Psoas muscle (tissue), 8 donors: Measurements from ENCODE around the gene ECI1. TPM values are rescaled to one million over a fixed set of nuclear protein-coding genes. Genes with fewer than 3 reads are reported as not detected.
"Not testable (repeated sequence)": the region's sequence is repeated elsewhere in the genome, so short reads cannot be mapped to it uniquely, and the experiment has no call there.

Source experiments
- ATAC-seq, 4 donors: fragments of 200-7000 bp; cut with Tn5 transposase; one replicate each; pipeline ENCODE4 v1.9.1; 2020; ENCODE audit warnings: moderate library complexity in 3 of 4, mild to moderate bottlenecking in 2 of 4
- DNase-seq, 2 donors: peaks; one replicate each; pipeline ENCODE4 v3.0.0-alpha.2; 2020
- H3K27ac ChIP-seq: fragments of 200-600 bp; one replicate; pipeline ENCODE4 v1.8.0; 2022
- H3K27me3 ChIP-seq, 3 donors: fragments of 200-600 bp in 1 of 3; one replicate each; pipeline versions ENCODE4 v1.6.1 to v1.8.0; 2013 to 2022; ENCODE audit warnings: low read length in 2 of 3, mild to moderate bottlenecking in 2 of 3, moderate library complexity in 1 of 3; ENCODE audit not compliant: insufficient read depth in 3 of 3
- H3K36me3 ChIP-seq, 2 donors: fragments of 200-600 bp in 1 of 2; one replicate each; pipeline versions ENCODE4 v1.6.1 to v1.8.0; 2013 to 2022; ENCODE audit warnings: low read depth in 1 of 2, mild to moderate bottlenecking in 1 of 2, moderate library complexity in 1 of 2; ENCODE audit not compliant: insufficient read depth in 1 of 2
- H3K4me1 ChIP-seq: fragments of 200-600 bp; one replicate; pipeline ENCODE4 v1.8.0; 2022
- H3K4me3 ChIP-seq: fragments of 200-600 bp; one replicate; pipeline ENCODE4 v1.8.0; 2022; ENCODE audit warnings: mild to moderate bottlenecking
- H3K9me3 ChIP-seq: fragments of 200-600 bp; one replicate; pipeline ENCODE4 v1.8.0; 2022
- WGBS, 3 donors: extraction: QIAGEN DNeasy Blood & Tissue Kit; methylation state at CpG; one replicate each; pipeline versions ENCODE4 v1.1.6 to v1.1.7; 2013; 5-methylcytosine and 5-hydroxymethylcytosine counted together
- intact Hi-C, 2 donors: fragments of 100-400 bp; cut with DNase I; formaldehyde crosslinking; loops; one replicate each; pipeline versions ENCODE4 v1.11.0 to v1.14.2; 2022
- polyA plus RNA-seq, 3 donors: library from polyadenylated mRNA; stranded (reverse); fragments of 200-250 nt; gene quantifications; one replicate each; pipeline ENCODE4 v1.2.3, GENCODE V29; 2013
- total RNA-seq, 4 donors: library from RNA; stranded (reverse); fragmentation: NEBNext Ultra II Directional in 2 of 4; extraction: Animal tissue kit (Norgen Biotek cat#: 25700) in 2 of 4; gene quantifications; one replicate each; pipeline versions ENCODE4 v1.2.1 to v1.2.4, GENCODE V29; 2021 to 2023
- TF ChIP-seq, protein P1 (sequence below): fragments of 200-600 bp; IDR thresholded peaks from one replicate; pipeline ENCODE4 v1.8.0; 2022; ENCODE audit warnings: antibody characterized with exemption
- donor health status: healthy with polysubstance abuse.
- donor health status: DM: no; HTN: no; CAD: no; lungs with moderate emphysema.
- donor health status: Bipolar disorder and iron deficiency.
- donor health status: healthy.
- donor health status: DM: yes; HTN: yes; CAD: no.
- donor health status: DM: no; HTN: no; CAD: no.
- donor health status: DM: no; HTN: no; CAD: no.
- donor health status: DM: yes; HTN: yes; CAD: no.

ECI1 gene
- total and polyA plus RNA-seq, 7 donors: 81.7 to 205 (median 138) TPM

DNA sequence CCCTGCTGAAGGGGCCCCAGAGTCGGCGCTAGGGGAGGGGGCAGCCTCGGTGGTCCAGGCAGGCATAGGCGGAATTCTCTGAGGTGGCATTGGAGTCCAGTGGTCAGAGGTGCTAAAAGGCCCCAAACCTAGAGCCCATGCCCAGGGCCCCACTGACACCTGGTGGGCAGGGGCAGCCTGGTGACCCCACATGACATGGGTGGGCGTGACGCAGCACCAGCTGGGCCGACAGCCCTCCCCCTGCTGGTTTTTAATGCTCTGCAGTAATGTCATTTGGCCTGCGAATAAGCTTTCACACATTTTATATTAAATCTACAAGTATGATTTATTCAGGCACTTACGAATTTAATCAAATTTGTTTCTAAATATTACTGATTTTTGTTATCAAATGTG is 18.7 kb upstream of the ECI1 start:
- Histone ChIP-seq H3K36me3 (peaks cover 0 to 7% of the 10 kb centered on the region in 2 donors), H3K27ac (no peak overlapping the region), H3K9me3 (no peaks in the 10 kb centered on the region), H3K27me3 (no peaks in the 10 kb centered on the region), H3K4me1 (peaks cover 25% of the 10 kb centered on the region), H3K4me3 (no peak overlapping the region)
- TF ChIP-seq, protein P1, sequence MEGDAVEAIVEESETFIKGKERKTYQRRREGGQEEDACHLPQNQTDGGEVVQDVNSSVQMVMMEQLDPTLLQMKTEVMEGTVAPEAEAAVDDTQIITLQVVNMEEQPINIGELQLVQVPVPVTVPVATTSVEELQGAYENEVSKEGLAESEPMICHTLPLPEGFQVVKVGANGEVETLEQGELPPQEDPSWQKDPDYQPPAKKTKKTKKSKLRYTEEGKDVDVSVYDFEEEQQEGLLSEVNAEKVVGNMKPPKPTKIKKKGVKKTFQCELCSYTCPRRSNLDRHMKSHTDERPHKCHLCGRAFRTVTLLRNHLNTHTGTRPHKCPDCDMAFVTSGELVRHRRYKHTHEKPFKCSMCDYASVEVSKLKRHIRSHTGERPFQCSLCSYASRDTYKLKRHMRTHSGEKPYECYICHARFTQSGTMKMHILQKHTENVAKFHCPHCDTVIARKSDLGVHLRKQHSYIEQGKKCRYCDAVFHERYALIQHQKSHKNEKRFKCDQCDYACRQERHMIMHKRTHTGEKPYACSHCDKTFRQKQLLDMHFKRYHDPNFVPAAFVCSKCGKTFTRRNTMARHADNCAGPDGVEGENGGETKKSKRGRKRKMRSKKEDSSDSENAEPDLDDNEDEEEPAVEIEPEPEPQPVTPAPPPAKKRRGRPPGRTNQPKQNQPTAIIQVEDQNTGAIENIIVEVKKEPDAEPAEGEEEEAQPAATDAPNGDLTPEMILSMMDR: no peak
- WGBS, 3 donors: 74 to 88% (median 81%) methylated on average over 9 of the region's 9 CpGs
- ATAC-seq (no peak), DNase-seq (no peak)
- intact Hi-C loops: no loop called here

GRCh38 chr16:2267913-2268666 is 16.7 kb upstream of the ECI1 start, which contains the start of gene RNPS1:
Gene RNPS1 (minus strand): TSS chr16:2268126. CDS start chr16:2264643, 3,483 bp downstream.
- peak; percentile 95 to 97 (median 96) for ATAC-seq
- Histone ChIP-seq H3K4me1 (peaks cover 28% of the 10 kb centered on the region), H3K9me3 (no peaks in the 10 kb centered on the region), H3K36me3 (peaks cover 9 to 25% of the 10 kb centered on the region in 2 donors), H3K27ac (peak within 1 kb of the TSS; percentile 97), H3K27me3 (no peaks in the 10 kb centered on the region), H3K4me3 (peak within 1 kb of the TSS; percentile 73)
- 0 to 1% (median 1%) methylated on average over 64 to 88 of the region's 88 CpGs for WGBS, 3 donors
- intact Hi-C loops: loop anchor here in 1 of 2 donors (5.0 kb wide), 1 partner anchor 69 kb away; no protein-coding TSS in a partner anchor
- TF ChIP-seq, protein P1: no peak
- DNase-seq: peak; percentile 97 to 99

DNA sequence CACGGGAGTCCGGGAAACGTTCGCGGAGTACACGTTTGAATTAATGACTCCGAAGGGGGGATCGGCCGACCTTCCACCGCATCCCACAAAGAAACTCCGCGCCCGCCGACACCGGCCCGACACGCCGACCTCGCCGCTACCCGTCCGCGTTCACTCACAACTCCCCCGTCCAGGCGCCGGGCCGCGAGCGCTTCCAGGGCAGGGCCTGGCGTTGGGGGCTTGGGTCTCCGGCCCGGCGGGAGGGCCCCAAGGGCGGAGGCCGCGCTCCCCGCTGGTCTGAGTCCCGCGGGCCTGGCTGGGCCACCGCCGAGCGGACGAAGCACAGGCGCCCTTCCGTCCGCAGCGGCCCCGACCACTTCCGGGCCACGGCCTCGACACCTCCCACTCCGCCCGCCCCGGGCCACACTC is 16.1 kb upstream of the ECI1 start:
- H3K4me3 ChIP-seq: peak overlapping the region; percentile 73
- intact Hi-C loops: loop anchor here in 1 of 2 donors (5.0 kb wide), 1 partner anchor 70 kb away; no protein-coding TSS in a partner anchor
- 0 to 1% (median 1%) methylated on average over 30 to 54 of the region's 54 CpGs for WGBS, 3 donors
- DNase-seq, H3K27me3 ChIP-seq, H3K9me3 ChIP-seq: not testable (repeated sequence)
- peak overlapping the region; percentile 97 for H3K27ac ChIP-seq
- peaks cover 9 to 30% of the 10 kb centered on the region in 2 donors for H3K36me3 ChIP-seq
- H3K4me1 ChIP-seq: peaks cover 28% of the 10 kb centered on the region
- ATAC-seq: peak; percentile 82 to 89 (median 86)

DNA sequence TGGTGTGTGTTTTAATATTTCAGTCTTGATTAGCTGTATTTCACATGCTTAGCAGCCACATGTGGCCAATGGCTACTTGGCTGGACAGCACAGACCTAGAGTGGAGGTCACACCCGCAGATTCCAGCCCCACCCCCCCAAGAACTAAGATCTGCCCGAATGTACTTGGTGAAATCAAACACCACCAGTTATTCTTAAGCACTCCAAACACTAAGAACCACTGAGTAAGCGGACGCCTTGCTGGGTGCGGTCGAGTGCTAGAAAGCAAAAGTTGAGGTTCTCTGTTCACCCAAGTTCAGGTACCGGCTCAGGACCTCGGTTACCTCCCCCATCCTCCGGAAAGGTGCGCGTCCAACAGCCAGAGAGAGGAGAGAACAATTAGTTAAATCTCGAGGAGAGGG is 15.5 kb upstream of the ECI1 start:
- peak overlapping the region; percentile 97 for H3K27ac ChIP-seq
- H3K36me3 ChIP-seq: peaks cover 9 to 37% of the 10 kb centered on the region in 2 donors
- not testable (repeated sequence) for ATAC-seq, DNase-seq, H3K27me3 ChIP-seq, H3K9me3 ChIP-seq
- intact Hi-C loops: loop anchor here in 1 of 2 donors (5.0 kb wide), 1 partner anchor 70 kb away; no protein-coding TSS in a partner anchor
- WGBS, 3 donors: 3 to 5% (median 4%) methylated on average over 6 to 12 of the region's 12 CpGs
- peak overlapping the region; percentile 73 for H3K4me3 ChIP-seq
- peaks cover 28% of the 10 kb centered on the region for H3K4me1 ChIP-seq

DNA sequence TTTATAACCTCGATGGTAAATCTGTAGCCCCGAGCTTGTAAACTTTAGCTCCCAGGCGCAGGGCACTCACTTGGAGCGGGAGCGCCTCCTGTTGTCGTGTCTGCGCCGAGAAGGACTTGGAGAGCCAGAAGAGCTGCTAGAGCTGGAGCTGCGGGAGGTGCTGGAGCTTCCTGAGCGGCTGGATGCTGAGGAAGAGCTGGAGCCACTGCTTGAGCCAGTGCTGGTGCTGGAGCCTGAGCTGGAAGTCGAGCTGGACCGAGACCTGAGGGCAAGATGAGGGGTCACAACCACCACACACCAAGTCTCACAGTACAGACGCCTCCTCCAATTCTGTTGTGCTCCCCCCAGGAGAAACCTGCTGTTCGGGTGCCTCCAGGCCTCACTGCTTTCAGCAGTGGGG is 11.6 kb upstream of the ECI1 start:
- H3K27me3 ChIP-seq, H3K27ac ChIP-seq, H3K9me3 ChIP-seq, DNase-seq, intact Hi-C loops, H3K4me3 ChIP-seq, ATAC-seq: not testable (repeated sequence)
- Histone ChIP-seq H3K4me1 (peaks cover 18% of the 10 kb centered on the region), H3K36me3 (peaks cover 13 to 75% of the 10 kb centered on the region in 2 donors)
- WGBS, 3 donors: 81 to 84% (median 82%) methylated on average over 14 of the region's 14 CpGs

GRCh38 chr16:2260250-2260649 is 8.9 kb upstream of the ECI1 start:
- peaks cover 4% of the 10 kb centered on the region for H3K4me1 ChIP-seq
- H3K27me3 ChIP-seq: no peaks in the 10 kb centered on the region
- ATAC-seq: no peak
- peaks cover 17 to 96% of the 10 kb centered on the region in 2 donors for H3K36me3 ChIP-seq
- intact Hi-C loops: no loop called here
- TF ChIP-seq, protein P1: no peak
- H3K4me3 ChIP-seq: no peak overlapping the region
- DNase-seq: no peak
- no peak overlapping the region for H3K27ac ChIP-seq
- no peaks in the 10 kb centered on the region for H3K9me3 ChIP-seq
- WGBS, 3 donors: 95 to 97% (median 96%) methylated on average over 8 of the region's 8 CpGs

DNA sequence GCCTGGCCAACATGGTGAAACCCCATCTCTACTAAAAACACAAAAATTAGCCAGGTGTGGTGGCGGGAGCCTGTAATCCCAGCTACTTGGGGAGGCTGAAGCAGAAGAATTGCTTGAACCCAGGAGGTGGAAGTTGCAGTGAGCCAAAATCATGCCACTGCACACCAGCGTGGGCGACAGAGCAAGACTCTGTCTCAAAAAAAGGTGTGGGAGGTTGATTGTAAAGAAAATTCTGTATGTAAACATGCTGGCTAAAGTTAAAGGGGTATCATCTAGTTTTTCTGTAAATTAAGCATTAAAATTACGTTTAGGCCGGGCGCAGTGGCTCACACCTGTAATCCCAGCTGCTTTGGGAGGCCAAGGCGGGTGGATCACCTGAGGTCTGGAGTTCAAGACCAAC is 7.1 kb upstream of the ECI1 start:
- peaks cover 10 to 100% of the 10 kb centered on the region in 2 donors for H3K36me3 ChIP-seq
- H3K27ac ChIP-seq, H3K9me3 ChIP-seq, H3K4me1 ChIP-seq, ATAC-seq, H3K4me3 ChIP-seq, intact Hi-C loops, H3K27me3 ChIP-seq: not testable (repeated sequence)
- WGBS, 3 donors: 93 to 96% (median 94%) methylated on average over 7 of the region's 7 CpGs
- peak in 1 of 2 donors; percentile 3 for DNase-seq
